ENCODE data around the gene LHFPL2.

Gene LHFPL2

DNA sequence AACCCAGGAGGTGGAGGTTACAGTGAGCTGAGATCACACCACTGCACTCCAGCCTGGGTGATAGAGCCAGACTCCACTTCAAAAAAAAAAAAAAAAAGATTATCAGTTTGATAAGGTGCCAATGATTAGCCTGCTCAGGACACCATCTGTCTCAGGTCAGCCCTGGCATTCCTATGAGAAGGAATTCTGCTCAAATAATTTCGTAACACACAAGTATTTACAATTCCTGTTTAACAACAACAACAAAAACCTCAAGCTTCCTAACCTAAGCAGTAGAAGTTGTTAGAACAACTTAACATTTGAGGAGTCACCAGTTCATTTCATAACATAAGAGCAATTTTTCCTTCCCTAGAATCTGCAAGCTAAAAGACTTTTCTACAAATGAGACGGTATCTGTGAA lies 85.0 kb downstream of the LHFPL2 start:
- DNase-seq (ENCODE audit: low spot score) = no peak
- Mint-ChIP-seq H3K36me3 (ENCODE audit: low read depth) (no peaks in the 10 kb centered on the region), H3K27ac (no peak overlapping the region), H3K4me3 (no peak overlapping the region), H3K27me3 (ENCODE audit: low read depth) (peaks cover 8% of the 10 kb centered on the region), H3K9me3 (no peaks in the 10 kb centered on the region), H3K4me1 (ENCODE audit: low read depth) (no peaks in the 10 kb centered on the region)

- Mint-ChIP-seq H3K27me3 (ENCODE audit: low read depth) (peaks cover 12% of the 10 kb centered on the region), H3K9me3 (no peaks in the 10 kb centered on the region), H3K4me1 (ENCODE audit: low read depth) (no peaks in the 10 kb centered on the region), H3K27ac (no peak overlapping the region), H3K36me3 (ENCODE audit: low read depth) (no peaks in the 10 kb centered on the region), H3K4me3 (no peak overlapping the region)
- no peak for DNase-seq (ENCODE audit: low spot score)
Observed at GRCh38 chr5:78562714-78563330, 85.8 kb downstream of the LHFPL2 start.

GRCh38 chr5:78562001-78562400 lies 86.6 kb downstream of the LHFPL2 start:
- no peaks in the 10 kb centered on the region for H3K36me3 Mint-ChIP-seq (ENCODE audit: low read depth)
- peaks cover 16% of the 10 kb centered on the region for H3K27me3 Mint-ChIP-seq (ENCODE audit: low read depth)
- no peaks in the 10 kb centered on the region for H3K4me1 Mint-ChIP-seq (ENCODE audit: low read depth)
- no peaks in the 10 kb centered on the region for H3K9me3 Mint-ChIP-seq
- no peak overlapping the region for H3K27ac Mint-ChIP-seq
- H3K4me3 Mint-ChIP-seq = no peak overlapping the region
- no peak for DNase-seq (ENCODE audit: low spot score)

DNA sequence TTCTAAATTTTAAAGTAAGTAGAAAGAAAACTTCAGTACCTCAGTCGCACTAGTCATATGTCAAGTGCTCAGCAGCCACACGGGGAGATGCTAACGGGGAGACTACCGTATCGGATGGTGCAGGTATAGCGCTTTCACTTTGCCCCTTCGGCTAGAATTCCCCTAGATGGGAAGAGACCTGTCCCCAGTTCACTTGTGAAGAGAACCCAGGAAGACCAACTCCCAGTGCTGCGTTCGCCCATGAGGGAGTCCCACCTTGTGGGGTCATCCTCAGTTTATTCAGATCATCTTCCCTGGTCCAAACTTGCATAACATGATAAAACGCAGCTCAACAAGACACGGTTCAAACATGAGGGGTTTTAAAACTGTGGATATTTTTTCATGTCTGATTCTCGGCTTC lies 87.3 kb downstream of the LHFPL2 start:
- no peak overlapping the region for H3K4me3 Mint-ChIP-seq
- peaks cover 18% of the 10 kb centered on the region for H3K27me3 Mint-ChIP-seq (ENCODE audit: low read depth)
- DNase-seq (ENCODE audit: low spot score) = no peak
- no peak overlapping the region for H3K27ac Mint-ChIP-seq
- H3K9me3 Mint-ChIP-seq = no peaks in the 10 kb centered on the region
- no peaks in the 10 kb centered on the region for H3K36me3 Mint-ChIP-seq (ENCODE audit: low read depth)
- no peaks in the 10 kb centered on the region for H3K4me1 Mint-ChIP-seq (ENCODE audit: low read depth)

- peaks cover 22% of the 10 kb centered on the region for H3K27me3 Mint-ChIP-seq (ENCODE audit: low read depth)
- H3K4me3 Mint-ChIP-seq = no peak overlapping the region
- no peak overlapping the region for H3K27ac Mint-ChIP-seq
- no peaks in the 10 kb centered on the region for H3K4me1 Mint-ChIP-seq (ENCODE audit: low read depth)
- H3K36me3 Mint-ChIP-seq (ENCODE audit: low read depth) = no peaks in the 10 kb centered on the region
- no peak for DNase-seq (ENCODE audit: low spot score)
- H3K9me3 Mint-ChIP-seq = no peaks in the 10 kb centered on the region
Observed at GRCh38 chr5:78560000-78560855, 88.3 kb downstream of the LHFPL2 start.

DNA sequence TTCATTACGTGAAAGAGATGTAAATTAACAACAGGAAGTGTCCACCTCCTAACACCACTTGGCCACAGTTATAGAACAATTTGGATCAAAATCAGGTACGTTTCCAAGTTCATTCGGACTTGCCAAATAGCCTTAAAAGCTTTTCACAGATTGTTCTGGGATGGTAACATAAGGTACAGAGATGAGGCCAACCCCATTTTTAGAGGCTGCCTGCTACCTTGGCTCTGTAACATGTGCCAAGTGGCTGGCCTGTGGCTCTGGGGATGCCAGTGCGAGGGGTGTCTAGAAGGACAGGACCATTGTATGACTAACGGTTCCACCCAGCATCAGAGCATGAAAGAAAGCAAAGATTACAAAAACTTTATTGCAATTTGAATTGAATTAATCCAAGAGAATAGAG lies 91.0 kb downstream of the LHFPL2 start:
- Mint-ChIP-seq H3K36me3 (ENCODE audit: low read depth) (no peaks in the 10 kb centered on the region), H3K9me3 (no peaks in the 10 kb centered on the region), H3K4me3 (no peak overlapping the region), H3K27ac (no peak overlapping the region), H3K4me1 (ENCODE audit: low read depth) (peaks cover 2% of the 10 kb centered on the region), H3K27me3 (ENCODE audit: low read depth) (peaks cover 20% of the 10 kb centered on the region)
- DNase-seq (ENCODE audit: low spot score) = no peak

DNA sequence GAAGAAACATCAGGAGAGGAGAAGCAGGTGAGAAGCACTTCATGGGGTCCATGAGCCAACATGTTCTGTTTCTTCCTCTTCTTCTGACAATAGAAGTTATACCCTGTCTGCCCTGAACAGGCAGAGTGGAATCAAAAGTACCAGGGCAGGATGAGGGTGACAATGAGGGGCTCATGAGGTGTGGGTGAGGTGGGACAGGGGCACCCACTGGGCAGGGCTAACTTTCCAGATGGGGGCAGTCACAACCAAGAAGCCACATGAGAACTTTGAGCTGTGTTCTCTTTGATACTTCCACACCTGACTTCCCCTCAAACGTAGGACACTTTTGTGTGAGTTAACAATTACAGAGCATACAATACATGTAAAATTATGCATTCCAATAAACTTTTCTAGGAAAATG lies 92.7 kb downstream of the LHFPL2 start:
- H3K4me3 Mint-ChIP-seq = no peak overlapping the region
- no peak for DNase-seq (ENCODE audit: low spot score)
- no peak overlapping the region for H3K27ac Mint-ChIP-seq
- peaks cover 2% of the 10 kb centered on the region for H3K4me1 Mint-ChIP-seq (ENCODE audit: low read depth)
- no peaks in the 10 kb centered on the region for H3K9me3 Mint-ChIP-seq
- H3K36me3 Mint-ChIP-seq (ENCODE audit: low read depth) = no peaks in the 10 kb centered on the region
- peaks cover 20% of the 10 kb centered on the region for H3K27me3 Mint-ChIP-seq (ENCODE audit: low read depth)

DNA sequence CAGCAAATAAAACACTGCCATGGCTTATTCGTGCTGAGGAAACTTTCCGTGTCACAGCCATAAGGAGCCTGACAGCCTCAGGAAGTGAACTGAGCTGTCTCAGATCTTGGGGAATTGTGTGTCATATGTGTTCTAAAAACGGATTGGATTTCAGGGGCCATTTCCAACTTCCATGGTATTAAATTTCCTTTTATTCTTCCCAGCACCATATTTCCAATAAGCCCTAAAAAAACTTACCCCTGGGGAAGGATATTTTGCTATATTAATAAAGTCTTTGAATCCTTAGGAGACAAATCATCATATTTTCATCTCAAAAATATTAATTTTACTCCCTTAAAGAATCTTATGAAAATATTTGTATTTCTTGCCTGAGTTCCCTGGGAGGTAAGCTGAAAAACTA lies 93.9 kb downstream of the LHFPL2 start:
- H3K4me1 Mint-ChIP-seq (ENCODE audit: low read depth) = peaks cover 2% of the 10 kb centered on the region
- peaks cover 20% of the 10 kb centered on the region for H3K27me3 Mint-ChIP-seq (ENCODE audit: low read depth)
- H3K36me3 Mint-ChIP-seq (ENCODE audit: low read depth) = no peaks in the 10 kb centered on the region
- DNase-seq (ENCODE audit: low spot score) = no peak
- H3K9me3 Mint-ChIP-seq = no peaks in the 10 kb centered on the region
- H3K27ac Mint-ChIP-seq = no peak overlapping the region
- no peak overlapping the region for H3K4me3 Mint-ChIP-seq

- no peak overlapping the region for H3K4me3 Mint-ChIP-seq
- peaks cover 2% of the 10 kb centered on the region for H3K4me1 Mint-ChIP-seq (ENCODE audit: low read depth)
- H3K27me3 Mint-ChIP-seq (ENCODE audit: low read depth) = peaks cover 20% of the 10 kb centered on the region
- H3K9me3 Mint-ChIP-seq = no peaks in the 10 kb centered on the region
- H3K36me3 Mint-ChIP-seq (ENCODE audit: low read depth) = no peaks in the 10 kb centered on the region
- no peak for DNase-seq (ENCODE audit: low spot score)
- no peak overlapping the region for H3K27ac Mint-ChIP-seq
Observed at GRCh38 chr5:78553580-78554353, 94.8 kb downstream of the LHFPL2 start.

DNA sequence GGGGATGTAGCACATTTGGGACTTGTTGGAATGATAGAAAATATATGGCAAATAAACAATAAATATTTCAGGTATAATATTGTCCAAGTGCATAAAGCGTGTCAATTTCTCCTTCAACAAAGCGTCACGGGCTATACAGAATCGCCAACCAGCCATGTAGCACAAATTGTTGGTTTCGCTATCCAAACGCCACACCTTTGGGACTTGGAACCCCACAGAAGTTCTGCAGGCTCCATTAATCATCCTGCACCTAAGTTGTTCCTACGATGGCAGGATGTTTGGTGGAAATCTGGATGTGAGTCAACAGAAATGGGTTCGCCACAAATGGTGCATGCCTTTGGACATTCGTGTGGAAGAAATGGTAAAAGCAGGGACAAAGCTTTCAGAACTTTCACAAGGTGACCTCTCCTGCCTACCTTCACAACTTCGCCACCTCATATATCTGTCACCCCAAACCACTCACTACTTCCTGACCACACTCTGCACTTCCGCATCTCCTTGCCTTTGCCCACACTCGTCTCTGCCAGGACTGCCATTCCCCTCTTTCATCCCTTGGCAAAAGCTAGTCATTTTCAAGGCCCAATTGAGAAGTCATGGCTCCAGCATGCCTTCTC lies 95.7 kb downstream of the LHFPL2 start:
- DNase-seq (ENCODE audit: low spot score) = no peak
- no peaks in the 10 kb centered on the region for H3K9me3 Mint-ChIP-seq
- H3K27ac Mint-ChIP-seq = no peak overlapping the region
- H3K4me1 Mint-ChIP-seq (ENCODE audit: low read depth) = peaks cover 2% of the 10 kb centered on the region
- no peaks in the 10 kb centered on the region for H3K36me3 Mint-ChIP-seq (ENCODE audit: low read depth)
- peaks cover 16% of the 10 kb centered on the region for H3K27me3 Mint-ChIP-seq (ENCODE audit: low read depth)
- no peak overlapping the region for H3K4me3 Mint-ChIP-seq

- Mint-ChIP-seq H3K9me3 (no peaks in the 10 kb centered on the region), H3K4me3 (no peak overlapping the region), H3K36me3 (ENCODE audit: low read depth) (no peaks in the 10 kb centered on the region), H3K4me1 (ENCODE audit: low read depth) (peaks cover 2% of the 10 kb centered on the region), H3K27ac (no peak overlapping the region), H3K27me3 (ENCODE audit: low read depth) (peaks cover 10% of the 10 kb centered on the region)
- DNase-seq (ENCODE audit: low spot score) = no peak
Observed at GRCh38 chr5:78550891-78551290, 97.7 kb downstream of the LHFPL2 start.

- Mint-ChIP-seq H3K36me3 (ENCODE audit: low read depth) (no peaks in the 10 kb centered on the region), H3K9me3 (no peaks in the 10 kb centered on the region), H3K27ac (no peak overlapping the region), H3K4me3 (no peak overlapping the region), H3K27me3 (ENCODE audit: low read depth) (peaks cover 2% of the 10 kb centered on the region), H3K4me1 (ENCODE audit: low read depth) (peaks cover 2% of the 10 kb centered on the region)
- no peak for DNase-seq (ENCODE audit: low spot score)
Observed at GRCh38 chr5:78549043-78549442, 99.5 kb downstream of the LHFPL2 start.

- DNase-seq (ENCODE audit: low spot score) = no peak
- Mint-ChIP-seq H3K4me1 (ENCODE audit: low read depth) (peaks cover under 1% of the 10 kb centered on the region), H3K9me3 (no peaks in the 10 kb centered on the region), H3K4me3 (no peak overlapping the region), H3K36me3 (ENCODE audit: low read depth) (no peaks in the 10 kb centered on the region), H3K27ac (no peak overlapping the region), H3K27me3 (ENCODE audit: low read depth) (peaks cover 2% of the 10 kb centered on the region)
Observed at GRCh38 chr5:78547731-78548615, 100.6 kb downstream of the LHFPL2 start.
